KG1 (cell line): ENCODE measurements around the gene PRR12.

Source experiments
- DNase-seq: peaks from one replicate; lab custom pipeline; 2025; lab: John Stamatoyannopoulos, UW

PRR12 gene

GRCh38 chr19:49591731-49592485 lies 926 bp downstream of the PRR12 start:
- peak; percentile 55 for DNase-seq

GRCh38 chr19:49592486-49593232 lies 1.7 kb downstream of the PRR12 start:
- peak; percentile 36 for DNase-seq

- DNase-seq: peak; percentile 18
Observed at GRCh38 chr19:49593233-49594113, 2.5 kb downstream of the PRR12 start.

GRCh38 chr19:49594157-49594992 lies 3.4 kb downstream of the PRR12 start:
- no peak for DNase-seq

- DNase-seq: no peak
Observed at GRCh38 chr19:49594993-49595818, 4.2 kb downstream of the PRR12 start.

GRCh38 chr19:49595819-49596404 lies 4.9 kb downstream of the PRR12 start:
- no peak for DNase-seq

- DNase-seq: no peak
Observed at GRCh38 chr19:49596407-49596806, 5.4 kb downstream of the PRR12 start.

- no peak for DNase-seq
Observed at GRCh38 chr19:49596954-49597702, 6.1 kb downstream of the PRR12 start.

GRCh38 chr19:49597703-49597974 lies 6.7 kb downstream of the PRR12 start:
- no peak for DNase-seq

- no peak for DNase-seq
Observed at GRCh38 chr19:49599378-49600295, 8.7 kb downstream of the PRR12 start.

GRCh38 chr19:49601482-49602038 lies 10.6 kb downstream of the PRR12 start:
- DNase-seq: no peak

- no peak for DNase-seq
Observed at GRCh38 chr19:49602806-49603205, 11.8 kb downstream of the PRR12 start.

- no peak for DNase-seq
Observed at GRCh38 chr19:49605605-49606004, 14.6 kb downstream of the PRR12 start.

- DNase-seq: no peak
Observed at GRCh38 chr19:49609499-49610092, 18.6 kb downstream of the PRR12 start.

GRCh38 chr19:49613374-49613773 lies 22.4 kb downstream of the PRR12 start:
- no peak for DNase-seq

GRCh38 chr19:49614096-49614833 lies 23.3 kb downstream of the PRR12 start:
- DNase-seq: no peak

GRCh38 chr19:49615861-49616260 lies 24.9 kb downstream of the PRR12 start:
- DNase-seq: no peak
